Upper lobe of left lung (tissue), 4 donors: ENCODE measurements around the gene TSC1.

Experiments used
- EP300 ChIP-seq, 4 donors: sonication (generic); formaldehyde crosslinking; IDR thresholded peaks; one replicate each; pipeline ENCODE4 v1.5.1; 2017; ENCODE audit warnings: antibody characterized with exemption in 4 of 4, control low read depth in 2 of 4
- POLR2A ChIP-seq, 4 donors: fragments of 450-650 bp; IDR thresholded peaks; one replicate each; pipeline ENCODE4 v1.5.1; 2016 to 2017; ENCODE audit warnings: antibody characterized with exemption in 4 of 4, mild to moderate bottlenecking in 2 of 4
- TF ChIP-seq, protein P1 (sequence below), 6 experiments: fragments of 450-650 bp in 4 of 6; fragments of 200-600 bp in 2 of 6; sonication (generic) in 2 of 6; IDR thresholded peaks; one replicate each; pipeline ENCODE4 v1.5.1; 2016 to 2019; ENCODE audit warnings: antibody characterized with exemption in 6 of 6

DNA sequence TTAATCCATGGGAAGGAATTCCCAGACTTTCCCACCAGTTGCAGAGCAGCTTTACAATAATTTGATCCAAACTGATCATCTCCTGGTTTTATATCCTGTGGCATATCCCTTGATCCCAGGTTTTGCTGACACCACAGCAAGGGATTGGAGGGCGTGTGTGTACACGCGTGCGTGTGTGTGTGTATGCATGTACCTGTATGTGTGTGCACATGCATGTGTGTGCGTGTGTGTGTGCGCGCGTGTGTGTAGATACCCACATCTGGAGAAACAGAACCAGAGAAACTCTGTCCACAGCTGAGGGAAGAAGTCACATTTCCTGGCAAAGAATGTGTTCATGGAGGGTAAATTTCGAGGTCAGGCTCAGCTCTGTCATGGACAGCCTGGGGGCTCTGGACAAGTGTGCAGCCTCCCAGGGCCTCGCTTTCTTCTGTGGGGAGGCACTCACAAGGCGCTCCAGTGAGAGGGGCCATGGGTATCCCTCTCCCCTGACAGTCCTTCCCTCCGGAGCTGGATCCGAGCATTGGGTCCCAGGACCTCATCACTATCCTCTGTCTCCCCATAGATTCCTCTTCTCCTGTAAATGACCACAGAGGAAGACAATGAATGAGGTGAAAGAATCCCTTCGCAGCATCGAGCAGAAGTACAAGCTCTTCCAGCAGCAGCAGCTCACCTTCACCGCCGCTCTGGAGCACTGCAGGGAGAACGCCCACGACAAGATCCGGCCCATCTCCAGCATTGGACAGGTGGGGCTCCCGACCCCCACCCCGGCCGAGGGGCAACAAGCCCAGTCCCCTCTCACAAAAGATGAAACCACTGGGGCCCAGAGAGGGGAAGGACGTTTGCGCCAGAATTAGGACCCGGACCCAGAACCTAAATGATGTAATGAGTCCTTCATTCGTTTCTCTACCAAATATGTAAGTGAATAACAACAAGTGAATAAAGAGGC is 60.8 kb downstream of the TSC1 start:
- TF ChIP-seq POLR2A (IDR thresholded peaks at IDR 0.05) (no peak), EP300 (IDR thresholded peaks at IDR 0.05) (no peak)
- TF ChIP-seq, protein P1, sequence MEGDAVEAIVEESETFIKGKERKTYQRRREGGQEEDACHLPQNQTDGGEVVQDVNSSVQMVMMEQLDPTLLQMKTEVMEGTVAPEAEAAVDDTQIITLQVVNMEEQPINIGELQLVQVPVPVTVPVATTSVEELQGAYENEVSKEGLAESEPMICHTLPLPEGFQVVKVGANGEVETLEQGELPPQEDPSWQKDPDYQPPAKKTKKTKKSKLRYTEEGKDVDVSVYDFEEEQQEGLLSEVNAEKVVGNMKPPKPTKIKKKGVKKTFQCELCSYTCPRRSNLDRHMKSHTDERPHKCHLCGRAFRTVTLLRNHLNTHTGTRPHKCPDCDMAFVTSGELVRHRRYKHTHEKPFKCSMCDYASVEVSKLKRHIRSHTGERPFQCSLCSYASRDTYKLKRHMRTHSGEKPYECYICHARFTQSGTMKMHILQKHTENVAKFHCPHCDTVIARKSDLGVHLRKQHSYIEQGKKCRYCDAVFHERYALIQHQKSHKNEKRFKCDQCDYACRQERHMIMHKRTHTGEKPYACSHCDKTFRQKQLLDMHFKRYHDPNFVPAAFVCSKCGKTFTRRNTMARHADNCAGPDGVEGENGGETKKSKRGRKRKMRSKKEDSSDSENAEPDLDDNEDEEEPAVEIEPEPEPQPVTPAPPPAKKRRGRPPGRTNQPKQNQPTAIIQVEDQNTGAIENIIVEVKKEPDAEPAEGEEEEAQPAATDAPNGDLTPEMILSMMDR (IDR thresholded peaks at IDR 0.05): no peak
